Measurements from ENCODE around the gene EMC10. TPM values are rescaled to one million over a fixed set of nuclear protein-coding genes. Genes with fewer than 3 reads are reported as not detected.
A peak's percentile ranks its signal among the peaks of the same experiment; 100 is the strongest.

The EMC10 gene
- total and polyA plus RNA-seq, 5 donors, result 98.5 to 134 (median 105) TPM

DNA sequence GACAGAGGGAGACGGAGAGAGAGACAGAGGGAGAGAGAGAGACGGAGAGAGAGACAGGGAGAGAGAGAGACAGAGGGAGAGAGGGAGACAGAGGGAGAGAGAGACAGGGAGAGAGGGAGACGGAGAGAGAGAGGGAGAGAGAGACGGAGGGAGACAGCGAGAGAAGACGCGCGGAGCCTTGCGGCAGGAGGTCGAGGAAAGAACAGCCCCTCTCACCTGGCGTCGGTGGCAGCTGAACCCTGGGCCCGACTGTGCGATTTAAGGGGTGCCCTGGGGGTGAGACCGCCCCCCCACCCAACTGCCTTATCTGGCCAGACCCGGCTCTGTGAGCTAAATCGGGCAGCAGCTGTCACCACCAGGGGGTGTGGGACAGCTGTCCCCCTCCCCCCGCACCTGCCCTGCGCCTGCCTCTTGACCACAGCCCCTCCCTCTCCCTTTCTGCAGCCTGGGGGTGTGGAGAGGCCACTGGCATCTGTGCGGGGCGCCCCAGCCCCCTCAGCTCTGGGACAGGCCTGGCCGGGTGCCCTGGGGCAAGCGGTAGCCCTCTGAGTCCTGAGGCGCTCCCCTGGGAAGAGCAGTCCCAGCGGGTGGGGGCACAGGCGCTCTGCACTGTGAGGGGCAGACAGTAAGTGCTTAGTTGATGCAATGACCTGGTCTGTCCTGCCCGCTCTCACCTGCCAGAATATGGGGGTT lies 23.9 kb downstream of the EMC10 start:
- peak overlapping the region; percentile 31 for H3K4me3 ChIP-seq (ENCODE audit: low read length)
- intact Hi-C loops (cut with DNase I), result no loop called here
- peak; percentile 64 for ATAC-seq

DNA sequence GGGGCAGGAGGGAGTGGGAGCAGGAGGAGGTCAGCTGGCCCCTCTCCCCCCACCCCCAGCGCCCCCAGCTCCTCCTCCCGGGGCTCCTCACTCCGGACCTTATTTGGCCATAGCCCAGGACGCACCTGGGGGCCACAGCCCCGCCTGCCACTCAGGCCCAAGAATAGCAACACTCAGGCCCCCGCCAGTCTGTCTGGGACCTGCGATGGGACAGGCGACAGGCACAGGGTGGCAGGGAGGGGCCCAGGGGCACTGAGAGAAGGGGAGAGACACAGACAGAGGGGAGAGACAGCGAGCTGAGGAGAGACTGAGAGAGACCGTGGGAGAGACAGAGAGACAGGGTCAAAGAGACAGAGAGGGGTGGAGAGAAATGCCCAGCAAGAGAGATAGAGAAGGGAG lies 24.4 kb downstream of the EMC10 start:
- H3K4me1 ChIP-seq (ENCODE audit: control insufficient read depth, insufficient read depth, low read length), result no peaks in the 10 kb centered on the region
- intact Hi-C loops (cut with DNase I), result no loop called here
- ATAC-seq (peak; percentile 75 to 77), DNase-seq (peak; percentile 77 to 91 (median 88))
- H3K27me3 ChIP-seq (ENCODE audit: control insufficient read depth, insufficient read depth), result no peaks in the 10 kb centered on the region
- no peaks in the 10 kb centered on the region for H3K9me3 ChIP-seq (ENCODE audit: control insufficient read depth, low read length)
- H3K4me3 ChIP-seq (ENCODE audit: low read length), result no peak overlapping the region
- 41% methylated on average over 10 of the region's 10 CpGs for WGBS
- H3K27ac ChIP-seq (ENCODE audit: low read length), result peak overlapping the region; percentile 81

More for the DNA sequence above, 23.9 kb downstream of the EMC10 start:
- Histone ChIP-seq H3K9me3 (ENCODE audit: control insufficient read depth, low read length) (no peaks in the 10 kb centered on the region), H3K27me3 (ENCODE audit: control insufficient read depth, insufficient read depth) (no peaks in the 10 kb centered on the region), H3K27ac (ENCODE audit: low read length) (peak overlapping the region; percentile 96), H3K4me1 (ENCODE audit: control insufficient read depth, insufficient read depth, low read length) (no peaks in the 10 kb centered on the region)
- WGBS, result 33% methylated on average over 27 of the region's 27 CpGs
- peak; percentile 70 to 92 (median 88) for DNase-seq

DNA sequence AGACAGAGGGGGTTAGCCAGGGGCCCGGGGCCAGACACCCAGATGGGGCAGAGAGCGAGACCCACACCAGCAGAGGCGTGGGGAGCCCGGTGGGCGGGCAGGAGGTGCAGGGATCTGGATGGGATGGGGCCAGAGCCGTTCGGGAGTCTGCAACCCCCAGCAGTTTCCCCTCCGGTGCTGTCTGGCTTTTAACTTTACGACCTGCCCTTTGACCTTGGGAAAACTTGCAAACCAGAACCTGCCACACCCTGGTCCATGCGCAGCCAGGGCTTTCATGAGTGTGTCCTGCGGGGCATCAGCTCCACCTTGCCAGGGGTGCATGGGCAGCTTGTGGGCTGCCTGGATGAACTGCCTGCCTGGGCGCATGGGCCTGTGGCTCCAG lies 24.9 kb downstream of the EMC10 start:
- Histone ChIP-seq H3K4me1 (ENCODE audit: control insufficient read depth, insufficient read depth, low read length) (no peaks in the 10 kb centered on the region), H3K27me3 (ENCODE audit: control insufficient read depth, insufficient read depth) (no peaks in the 10 kb centered on the region), H3K9me3 (ENCODE audit: control insufficient read depth, low read length) (no peaks in the 10 kb centered on the region), H3K4me3 (ENCODE audit: low read length) (peak overlapping the region; percentile 7), H3K27ac (ENCODE audit: low read length) (peak overlapping the region; percentile 81)
- 51% methylated on average over 12 of the region's 12 CpGs for whole genome bisulfite sequencing
- peak; percentile 0 to 1 for ATAC-seq
- peak in 2 of 3 donors; percentile 56 to 61 for DNase-seq
- intact Hi-C loops (cut with DNase I), result no loop called here

DNA sequence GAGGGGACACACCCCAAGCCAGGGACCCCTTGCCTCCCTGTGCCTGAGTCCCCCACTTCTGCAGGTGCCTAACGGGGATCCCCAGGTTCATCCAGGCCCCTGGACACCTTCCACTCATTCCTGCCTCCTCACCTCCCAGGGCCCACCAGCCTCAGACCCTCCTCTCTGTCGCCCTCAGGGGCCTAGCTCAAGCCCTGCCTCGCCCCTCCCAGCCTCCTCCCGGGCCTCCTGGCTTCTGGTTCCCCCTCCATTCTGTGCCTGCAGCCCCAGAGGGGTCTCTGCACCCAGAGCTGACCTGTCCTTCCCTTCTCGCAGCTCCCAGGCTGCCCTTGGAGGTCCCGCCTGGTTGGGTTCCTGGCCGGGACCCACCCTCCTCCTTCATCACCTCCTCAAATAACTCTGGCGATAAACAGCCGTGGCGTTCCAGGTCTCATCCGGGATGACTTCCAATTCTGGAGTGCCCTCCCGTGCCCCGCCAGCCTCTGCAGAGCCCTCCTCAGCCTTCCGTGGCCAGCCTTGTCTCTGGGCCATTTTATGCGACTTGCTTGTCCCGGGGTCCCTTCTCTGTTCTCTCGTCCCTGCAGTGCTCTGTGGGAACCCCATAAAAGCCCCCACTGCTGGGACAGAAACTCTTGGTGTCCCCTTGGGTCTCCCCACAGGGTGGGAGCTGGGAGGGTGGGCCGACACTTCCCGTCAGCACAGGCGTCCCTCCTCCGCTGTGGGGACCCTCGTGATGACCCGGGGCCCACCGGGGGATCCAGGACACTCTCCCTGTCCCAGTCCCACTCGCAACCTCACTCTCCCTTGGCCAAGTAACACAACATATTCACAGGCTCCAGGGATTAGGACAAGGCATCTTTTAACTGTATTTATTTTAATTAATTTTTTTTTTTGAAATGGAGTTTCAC lies 25.5 kb downstream of the EMC10 start:
- intact Hi-C loops (cut with DNase I), result no loop called here
- DNase-seq (peak; percentile 62 to 87 (median 83)), ATAC-seq (peak; percentile 57 to 58)
- no peaks in the 10 kb centered on the region for H3K4me1 ChIP-seq (ENCODE audit: control insufficient read depth, insufficient read depth, low read length)
- H3K9me3 ChIP-seq (ENCODE audit: control insufficient read depth, low read length), result no peaks in the 10 kb centered on the region
- WGBS, result 51% methylated on average over 25 of the region's 25 CpGs
- peak overlapping the region; percentile 82 for H3K27ac ChIP-seq (ENCODE audit: low read length)
- no peaks in the 10 kb centered on the region for H3K27me3 ChIP-seq (ENCODE audit: control insufficient read depth, insufficient read depth)
- peak overlapping the region; percentile 7 for H3K4me3 ChIP-seq (ENCODE audit: low read length)

- intact Hi-C loops (cut with DNase I), result no loop called here
- DNase-seq (peak in 1 of 3 donors; percentile 71), ATAC-seq (no peak)
- Histone ChIP-seq H3K27me3 (ENCODE audit: control insufficient read depth, insufficient read depth) (no peaks in the 10 kb centered on the region), H3K4me3 (ENCODE audit: low read length) (no peak overlapping the region), H3K4me1 (ENCODE audit: control insufficient read depth, insufficient read depth, low read length) (peaks cover 3% of the 10 kb centered on the region), H3K27ac (ENCODE audit: low read length) (no peak overlapping the region), H3K9me3 (ENCODE audit: control insufficient read depth, low read length) (no peaks in the 10 kb centered on the region)
- 93% methylated on average over 30 of the region's 30 CpGs for WGBS
These were observed 29.7 kb downstream of the EMC10 start for GRCh38 chr19:50505856-50506611.

DNA sequence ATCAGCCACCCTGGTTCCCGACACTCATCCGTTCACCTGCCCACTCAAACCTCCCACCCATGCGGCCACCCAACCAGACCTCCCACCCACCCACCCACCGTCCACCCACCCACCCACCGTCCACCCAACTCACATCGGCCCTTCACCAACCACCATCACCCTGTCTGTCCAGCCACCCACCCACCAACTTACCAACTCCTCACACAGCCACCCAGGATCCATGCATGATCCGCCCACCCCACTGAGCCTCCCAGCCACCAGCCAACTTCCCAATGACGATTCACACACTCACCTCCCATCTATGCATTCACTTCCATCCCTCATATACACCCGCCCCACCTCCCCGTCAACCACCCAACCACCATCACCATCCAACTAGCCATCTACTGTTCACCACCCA lies 30.4 kb downstream of the EMC10 start:
- intact Hi-C loops (cut with DNase I), result no loop called here
- peaks cover 3% of the 10 kb centered on the region for H3K4me1 ChIP-seq (ENCODE audit: control insufficient read depth, insufficient read depth, low read length)
- 96% methylated on average over 10 of the region's 10 CpGs for WGBS
- no peak overlapping the region for H3K4me3 ChIP-seq (ENCODE audit: low read length)
- H3K27ac ChIP-seq (ENCODE audit: low read length), result no peak overlapping the region
- no peak for ATAC-seq
- H3K27me3 ChIP-seq (ENCODE audit: control insufficient read depth, insufficient read depth), result no peaks in the 10 kb centered on the region
- DNase-seq, result no peak
- H3K9me3 ChIP-seq (ENCODE audit: control insufficient read depth, low read length), result no peaks in the 10 kb centered on the region

GRCh38 chr19:50507376-50507775 lies 31.1 kb downstream of the EMC10 start:
- Histone ChIP-seq H3K4me3 (ENCODE audit: low read length) (no peak overlapping the region), H3K27me3 (ENCODE audit: control insufficient read depth, insufficient read depth) (no peaks in the 10 kb centered on the region), H3K4me1 (ENCODE audit: control insufficient read depth, insufficient read depth, low read length) (peaks cover 3% of the 10 kb centered on the region), H3K27ac (ENCODE audit: low read length) (no peak overlapping the region), H3K9me3 (ENCODE audit: control insufficient read depth, low read length) (no peaks in the 10 kb centered on the region)
- WGBS, result 92% methylated on average over 8 of the region's 8 CpGs
- intact Hi-C loops (cut with DNase I), result no loop called here
- no peak for ATAC-seq
- peak in 1 of 3 donors; percentile 41 for DNase-seq

DNA sequence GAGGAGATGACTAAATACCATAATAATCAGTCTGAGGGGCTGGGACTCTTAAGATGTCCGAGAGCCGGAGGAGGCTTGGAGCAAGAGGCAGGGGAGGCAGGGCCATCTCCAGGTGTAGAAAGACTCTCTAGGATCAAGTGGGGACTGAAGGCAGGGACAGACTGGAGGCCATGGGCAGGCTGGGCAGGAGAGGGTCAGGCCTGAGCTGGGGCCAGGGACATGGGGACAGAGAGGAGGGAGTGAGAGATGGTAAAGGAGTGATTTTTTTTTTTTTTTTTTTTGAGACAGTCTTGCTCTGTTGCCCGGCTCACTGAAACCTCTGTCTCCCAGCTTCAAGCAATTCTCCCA lies 32.5 kb downstream of the EMC10 start:
- DNase-seq, result peak in 1 of 3 donors; percentile 40
- Histone ChIP-seq H3K27ac (ENCODE audit: low read length) (no peak overlapping the region), H3K4me3 (ENCODE audit: low read length) (no peak overlapping the region), H3K4me1 (ENCODE audit: control insufficient read depth, insufficient read depth, low read length) (peaks cover 3% of the 10 kb centered on the region), H3K27me3 (ENCODE audit: control insufficient read depth, insufficient read depth) (no peaks in the 10 kb centered on the region), H3K9me3 (ENCODE audit: control insufficient read depth, low read length) (no peaks in the 10 kb centered on the region)
- intact Hi-C loops (cut with DNase I), result no loop called here
- 64% methylated on average over 3 of the region's 3 CpGs for WGBS
- no peak for ATAC-seq

GRCh38 chr19:50509366-50509765 lies 33.1 kb downstream of the EMC10 start:
- ATAC-seq, result no peak
- Histone ChIP-seq H3K4me1 (ENCODE audit: control insufficient read depth, insufficient read depth, low read length) (peaks cover 3% of the 10 kb centered on the region), H3K27me3 (ENCODE audit: control insufficient read depth, insufficient read depth) (no peaks in the 10 kb centered on the region), H3K27ac (ENCODE audit: low read length) (no peak overlapping the region), H3K4me3 (ENCODE audit: low read length) (no peak overlapping the region), H3K9me3 (ENCODE audit: control insufficient read depth, low read length) (no peaks in the 10 kb centered on the region)
- peak in 1 of 3 donors; percentile 47 for DNase-seq
- intact Hi-C loops (cut with DNase I), result no loop called here
- WGBS, result 67% methylated on average over 11 of the region's 11 CpGs

DNA sequence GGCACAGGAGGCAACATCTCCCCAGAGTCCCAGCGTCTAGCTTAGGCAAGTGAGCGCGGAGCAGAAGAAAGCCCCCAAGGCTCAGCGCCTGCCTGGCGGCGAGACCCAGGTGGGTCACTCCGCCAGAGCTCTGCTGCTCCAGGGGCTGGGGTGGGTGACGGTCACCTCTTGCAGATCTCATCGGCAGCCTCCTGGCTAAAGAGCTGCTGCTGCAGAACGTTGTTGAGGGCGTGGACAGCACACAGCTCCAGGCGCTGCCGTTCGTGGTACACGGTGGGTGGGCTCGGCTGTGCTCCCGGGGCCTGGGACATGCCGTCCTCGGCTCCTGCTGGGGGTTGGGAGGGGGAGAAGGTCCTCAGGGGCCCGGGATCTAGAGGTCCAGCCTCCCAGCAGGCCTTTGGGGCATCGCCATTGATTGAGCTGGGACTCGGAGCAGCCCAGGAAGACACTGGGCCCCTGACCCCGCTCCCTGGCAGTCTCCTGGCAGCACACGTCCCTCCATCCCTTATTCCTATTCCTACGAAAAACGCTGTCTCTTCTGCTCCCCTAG lies 33.9 kb downstream of the EMC10 start:
- Histone ChIP-seq H3K27ac (ENCODE audit: low read length) (no peak overlapping the region), H3K4me3 (ENCODE audit: low read length) (peak overlapping the region; percentile 52), H3K4me1 (ENCODE audit: control insufficient read depth, insufficient read depth, low read length) (peaks cover 3% of the 10 kb centered on the region), H3K27me3 (ENCODE audit: control insufficient read depth, insufficient read depth) (no peaks in the 10 kb centered on the region), H3K9me3 (ENCODE audit: control insufficient read depth, low read length) (no peaks in the 10 kb centered on the region)
- intact Hi-C loops (cut with DNase I), result no loop called here
- 38% methylated on average over 26 of the region's 26 CpGs for WGBS
- peak in 2 of 3 donors; percentile 57 to 70 for DNase-seq
- ATAC-seq, result no peak

Measured in right cardiac atrium (tissue), 5 donors.